GM21737 (cell line): ENCODE results near the gene FNDC10.

Source experiments
- ATAC-seq: cut with Tn5 transposase; IDR thresholded peaks from one replicate; pipeline ENCODE4 v1.9.1; 2021; ENCODE audit warnings: mild to moderate bottlenecking, moderate library complexity; ENCODE audit not compliant: unreplicated experiment

FNDC10 gene

GRCh38 chr1:1550087-1550486 lies 49.8 kb downstream of the FNDC10 start:
- no peak for ATAC-seq

- ATAC-seq: no peak
These were observed 51.3 kb downstream of the FNDC10 start for GRCh38 chr1:1548591-1548990.
